B cell (primary cell): ENCODE measurements around the gene SLA2. TPM values are rescaled to one million over a fixed set of nuclear protein-coding genes. Genes with fewer than 3 reads are reported as not detected.

ENCODE experiments used
- ATAC-seq: fragments of 200-7000 bp; cut with Tn5 transposase; one replicate; pipeline ENCODE4 v1.10.0; 2021; ENCODE audit warnings: low read depth, mild to moderate bottlenecking, moderate number of reproducible peaks, moderate library complexity
- CTCF ChIA-PET: fragments of 350-600 bp; sonication (Branson Sonifier 250); formaldehyde crosslinking; loops from one replicate; lab custom pipeline; 2021; ENCODE audit warnings: antibody characterized with exemption, inconsistent platforms; lab: Charles Lee
- POLR2A ChIA-PET: fragments of 350-600 bp; sonication (Branson Sonifier 250); formaldehyde crosslinking; loops from one replicate; lab custom pipeline; 2021; ENCODE audit warnings: antibody characterized with exemption; lab: Charles Lee
- DNase-seq: peaks from one replicate; pipeline ENCODE4 v3.0.0; 2013
- H2AFZ ChIP-seq: 2 replicates; pipeline ENCODE4 v1.6.1; 2012; ENCODE audit warnings: mild to moderate bottlenecking, low read depth, low read length; ENCODE audit not compliant: insufficient read depth, poor library complexity, severe bottlenecking
- H3K27ac ChIP-seq, 2 donors: 1 replicate in 1 of 2; 2 replicates in 1 of 2; pipeline ENCODE4 v1.5.1; 2012 to 2013; ENCODE audit warnings: low read length in 2 of 2, mild to moderate bottlenecking in 2 of 2, moderate library complexity in 1 of 2
- H3K27me3 ChIP-seq, 4 experiments: fragments of 200-600 bp in 1 of 4; sonication (generic) in 1 of 4; replicated peaks in 1 of 4; 1 replicate in 2 of 4; 2 replicates in 2 of 4; pipeline versions ENCODE4 v1.6.1 to v1.7.0; 2013 to 2016; ENCODE audit warnings: low read length in 3 of 4, mild to moderate bottlenecking in 2 of 4, mixed read lengths in 1 of 4, moderate library complexity in 1 of 4; ENCODE audit not compliant: insufficient read depth in 4 of 4, control insufficient read depth in 3 of 4; ENCODE audit errors: control extremely low read depth in 1 of 4
- H3K36me3 ChIP-seq, 2 experiments: replicated peaks in 1 of 2; 1 replicate in 1 of 2; 2 replicates in 1 of 2; pipeline versions ENCODE4 v1.6.1 to v1.7.1; 2013; ENCODE audit warnings: low read length in 1 of 2; ENCODE audit not compliant: insufficient read depth in 2 of 2, control insufficient read depth in 1 of 2; ENCODE audit errors: control extremely low read depth in 1 of 2, extremely low read depth in 1 of 2
- H3K4me1 ChIP-seq, 2 donors: fragments of 200-600 bp in 1 of 2; sonication (generic) in 1 of 2; 1 replicate in 1 of 2; 2 replicates in 1 of 2; pipeline versions ENCODE4 v1.5.1 to v1.6.1; 2013 to 2017; ENCODE audit warnings: low read length in 2 of 2; ENCODE audit not compliant: control insufficient read depth in 2 of 2, insufficient read depth in 2 of 2
- H3K4me2 ChIP-seq: replicated peaks from 2 replicates; pipeline ENCODE3; 2012; ENCODE audit warnings: mild to moderate bottlenecking, low read depth, low read length; ENCODE audit not compliant: poor library complexity, severe bottlenecking
- H3K4me3 ChIP-seq, 5 experiments: fragments of 200-600 bp in 1 of 5; sonication (generic) in 1 of 5; 1 replicate in 3 of 5; 2 replicates in 2 of 5; pipeline versions ENCODE4 v1.5.1 to v1.7.0; 2011 to 2016; ENCODE audit warnings: low read length in 4 of 5, mild to moderate bottlenecking in 4 of 5, low read depth in 2 of 5, control low read depth in 1 of 5, moderate library complexity in 1 of 5; ENCODE audit not compliant: insufficient read depth in 1 of 5; ENCODE audit errors: control extremely low read depth in 1 of 5, extremely low read depth in 1 of 5
- H3K79me2 ChIP-seq: fragments of 200-600 bp; sonication (generic); one replicate; pipeline ENCODE4 v1.6.0; 2016; ENCODE audit warnings: low read length; ENCODE audit not compliant: control insufficient read depth, insufficient read depth
- H3K9ac ChIP-seq: fragments of 200-600 bp; sonication (generic); 2 replicates; pipeline ENCODE4 v1.6.1; 2017; ENCODE audit warnings: mild to moderate bottlenecking, low read length, moderate library complexity
- H3K9me3 ChIP-seq, 3 donors: one replicate each; pipeline versions ENCODE4 v1.6.1 to v1.7.1; 2013; ENCODE audit warnings: low read length in 2 of 3; ENCODE audit not compliant: control insufficient read depth in 2 of 3, insufficient read depth in 1 of 3; ENCODE audit errors: control extremely low read depth in 1 of 3
- H4K20me1 ChIP-seq: 2 replicates; pipeline ENCODE4 v1.6.0; 2012; ENCODE audit warnings: mild to moderate bottlenecking, low read length; ENCODE audit not compliant: insufficient read depth, control insufficient read depth, poor library complexity, severe bottlenecking
- H3K27ac Mint-ChIP-seq: one replicate; pipeline ENCODE4 v1.8.0; 2021; ENCODE audit warnings: mixed read lengths
- H3K27me3 Mint-ChIP-seq: one replicate; pipeline ENCODE4 v1.8.0; 2021; ENCODE audit warnings: mixed read lengths
- H3K4me1 Mint-ChIP-seq: one replicate; pipeline ENCODE4 v1.8.0; 2021; ENCODE audit warnings: mixed read lengths
- H3K4me3 Mint-ChIP-seq: one replicate; pipeline ENCODE4 v1.8.0; 2021; ENCODE audit warnings: mixed read lengths
- H3K9me3 Mint-ChIP-seq: one replicate; pipeline ENCODE4 v1.8.0; 2022; ENCODE audit warnings: mixed read lengths; ENCODE audit not compliant: insufficient read depth
- CTCF ChIP-seq: fragments of 200-600 bp; IDR thresholded peaks from one replicate; pipeline ENCODE4 v1.8.0; 2022; ENCODE audit warnings: antibody characterized with exemption, mild to moderate bottlenecking
- EZH2 ChIP-seq: IDR thresholded peaks from 2 replicates; pipeline ENCODE4 v1.6.1; 2012; ENCODE audit warnings: borderline replicate concordance, low read depth, mild to moderate bottlenecking, moderate library complexity, low read length; ENCODE audit not compliant: insufficient read depth, poor library complexity, severe bottlenecking
- WGBS: methylation state at CpG from one replicate; pipeline ENCODE4 v1.1.5; 2013; ENCODE audit warnings: missing lambda C conversion rate; ENCODE audit not compliant: insufficient coverage; 5-methylcytosine and 5-hydroxymethylcytosine counted together
- intact Hi-C: fragments of 100-400 bp; cut with micrococcal nuclease; formaldehyde crosslinking; loops from one replicate; pipeline ENCODE4 v1.10.0; 2022
- polyA plus RNA-seq: library from polyadenylated mRNA; depleted of rRNA; stranded (reverse); fragments of >200 nt; gene quantifications from 2 replicates; pipeline ENCODE4 v1.2.3, GENCODE V29; 2012
- total RNA-seq, 2 donors: library from RNA; stranded (reverse); fragments of 120-200 nt in 1 of 2; gene quantifications; 1 replicate in 1 of 2; 2 replicates in 1 of 2; pipeline versions ENCODE4 v1.2.3 to v1.2.4, GENCODE V29; 2013 to 2022

SLA2 gene
- total and polyA plus RNA-seq, 2 donors (not counting 1 experiment from before 2014, with no cell fraction given), result 0.73 to 0.76 TPM

- Histone ChIP-seq H3K27ac (no peak overlapping the region), H3K79me2 (no peaks in the 10 kb centered on the region), H2AFZ (no peak overlapping the region), H3K36me3 (no peaks in the 10 kb centered on the region), H3K27me3 (no peaks in the 10 kb centered on the region), H3K9ac (no peak overlapping the region), H4K20me1 (no peaks in the 10 kb centered on the region), H3K4me1 (peaks cover 5 to 7% of the 10 kb centered on the region in 2 donors), H3K4me3 (no peak overlapping the region), H3K4me2 (no peak overlapping the region), H3K9me3 (no peaks in the 10 kb centered on the region)
- Mint-ChIP-seq H3K27ac (no peak overlapping the region), H3K4me1 (peaks cover 7% of the 10 kb centered on the region), H3K4me3 (no peak overlapping the region), H3K27me3 (no peaks in the 10 kb centered on the region), H3K9me3 (no peaks in the 10 kb centered on the region)
- ATAC-seq, result no peak
- TF ChIP-seq EZH2 (no peak), CTCF (no peak)
- no peak for DNase-seq
- 90% methylated on average over 1 of the region's 2 CpGs for WGBS
- intact Hi-C loops, result no loop called here
- POLR2A ChIA-PET, result no interaction called here
- CTCF ChIA-PET, result interaction anchor here (1.3 kb wide), 1 partner anchor 11 kb away, joined by 4 read pairs; no protein-coding TSS in a partner anchor
These were observed 21.1 kb downstream of the SLA2 start for GRCh38 chr20:36624944-36625324.

- H2AFZ ChIP-seq, result no peak overlapping the region
- Mint-ChIP-seq H3K9me3 (no peaks in the 10 kb centered on the region), H3K4me3 (no peak overlapping the region), H3K4me1 (peaks cover 1% of the 10 kb centered on the region), H3K27ac (no peak overlapping the region), H3K27me3 (no peaks in the 10 kb centered on the region)
- 90% methylated on average over 10 of the region's 14 CpGs for WGBS
- H3K4me2 ChIP-seq, result no peak overlapping the region
- TF ChIP-seq EZH2 (no peak), CTCF (no peak)
- no peaks in the 10 kb centered on the region for H4K20me1 ChIP-seq
- no peaks in the 10 kb centered on the region for H3K9me3 ChIP-seq
- H3K36me3 ChIP-seq, result no peaks in the 10 kb centered on the region
- no peaks in the 10 kb centered on the region for H3K79me2 ChIP-seq
- intact Hi-C loops, result no loop called here
- no peak for DNase-seq
- peaks cover 0 to under 1% of the 10 kb centered on the region in 2 donors for H3K4me1 ChIP-seq
- no peaks in the 10 kb centered on the region for H3K27me3 ChIP-seq
- H3K9ac ChIP-seq, result no peak overlapping the region
- CTCF ChIA-PET, result no interaction called here
- POLR2A ChIA-PET, result no interaction called here
- no peak for ATAC-seq
- H3K4me3 ChIP-seq, result no peak overlapping the region
- no peak overlapping the region for H3K27ac ChIP-seq
These were observed 21.7 kb downstream of the SLA2 start for GRCh38 chr20:36624068-36624943.
